OCI-LY3 (cell line): ENCODE data around the gene HOMEZ.

ENCODE experiments used
- EZH2phosphoT487 ChIP-seq: fragments of 200-600 bp; shearing (Covaris generic); IDR thresholded peaks from 2 replicates; pipeline ENCODE4 v1.6.1; 2018; ENCODE audit warnings: antibody characterized with exemption, mixed run types, low read depth
- TF ChIP-seq, protein P1 (sequence below): fragments of 200-600, 300-600 bp; sonication (generic); IDR thresholded peaks from 2 replicates; pipeline ENCODE4 v1.5.1; 2014; ENCODE audit warnings: antibody characterized with exemption, low read length, low read depth

GRCh38 chr14:23299211-23299957, 13.5 kb upstream of the HOMEZ start:
- TF ChIP-seq, protein P1, sequence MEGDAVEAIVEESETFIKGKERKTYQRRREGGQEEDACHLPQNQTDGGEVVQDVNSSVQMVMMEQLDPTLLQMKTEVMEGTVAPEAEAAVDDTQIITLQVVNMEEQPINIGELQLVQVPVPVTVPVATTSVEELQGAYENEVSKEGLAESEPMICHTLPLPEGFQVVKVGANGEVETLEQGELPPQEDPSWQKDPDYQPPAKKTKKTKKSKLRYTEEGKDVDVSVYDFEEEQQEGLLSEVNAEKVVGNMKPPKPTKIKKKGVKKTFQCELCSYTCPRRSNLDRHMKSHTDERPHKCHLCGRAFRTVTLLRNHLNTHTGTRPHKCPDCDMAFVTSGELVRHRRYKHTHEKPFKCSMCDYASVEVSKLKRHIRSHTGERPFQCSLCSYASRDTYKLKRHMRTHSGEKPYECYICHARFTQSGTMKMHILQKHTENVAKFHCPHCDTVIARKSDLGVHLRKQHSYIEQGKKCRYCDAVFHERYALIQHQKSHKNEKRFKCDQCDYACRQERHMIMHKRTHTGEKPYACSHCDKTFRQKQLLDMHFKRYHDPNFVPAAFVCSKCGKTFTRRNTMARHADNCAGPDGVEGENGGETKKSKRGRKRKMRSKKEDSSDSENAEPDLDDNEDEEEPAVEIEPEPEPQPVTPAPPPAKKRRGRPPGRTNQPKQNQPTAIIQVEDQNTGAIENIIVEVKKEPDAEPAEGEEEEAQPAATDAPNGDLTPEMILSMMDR = peak; percentile 30
- TF ChIP-seq EZH2phosphoT487 = no peak
